HCT116 (cell line): ENCODE measurements around the gene ERRFI1. TPM values are rescaled to one million over a fixed set of nuclear protein-coding genes. Genes with fewer than 3 reads are reported as not detected.

ENCODE experiments used
- ATAC-seq: fragments of 200-7000 bp; cut with Tn5 transposase; 2 replicates; pipeline ENCODE4 v1.9.1; 2020; ENCODE audit warnings: mild to moderate bottlenecking, moderate library complexity
- BruUV-seq: library from RNA; stranded (reverse); fragments of 400-500 nt; replicated peaks from 2 replicates; lab custom pipeline; 2021; lab: Mats Ljungman, UMichigan
- CTCF ChIA-PET: fragments of 300-600 bp; sonication (Branson Sonifier 250); formaldehyde crosslinking; loops from one replicate; lab custom pipeline; 2021; ENCODE audit warnings: antibody characterized with exemption; lab: Charles Lee
- POLR2A ChIA-PET: fragments of 300-600, 350-600 bp; sonication (Branson Sonifier 250); formaldehyde crosslinking; loops from one replicate; lab custom pipeline; 2021; ENCODE audit warnings: antibody characterized with exemption; lab: Charles Lee
- RAD21 ChIA-PET, 2 experiments: fragments of 300-600 bp; sonication (Branson Sonifier 250); formaldehyde crosslinking; loops; one replicate each; lab custom pipeline; 2023; ENCODE audit warnings: low total read pairs in 2 of 2; ENCODE audit not compliant: uncharacterized antibody in 2 of 2, unreplicated experiment in 2 of 2, low non-redundant PET in 1 of 2; lab: Charles Lee
- DNase-seq: peaks from one replicate; pipeline ENCODE4 v3.0.0-alpha.2; 2010; ENCODE audit warnings: low read depth, low spot score
- H2AFZ ChIP-seq: fragments of 200-600 bp; shearing (Covaris generic), sonication (generic); 2 replicates; pipeline ENCODE4 v1.6.1; 2017; ENCODE audit warnings: low read depth, mixed run types, mixed read lengths, antibody characterized with exemption, low read length; ENCODE audit not compliant: poor library complexity, severe bottlenecking
- H3K27ac ChIP-seq: 2 replicates; pipeline ENCODE4 v1.5.1; 2012; ENCODE audit warnings: low read depth, low read length
- H3K27me3 ChIP-seq: fragments of 200-600 bp; sonication (generic); 2 replicates; pipeline ENCODE4 v1.6.1; 2016; ENCODE audit warnings: mixed run types, low read length, mixed read lengths; ENCODE audit not compliant: insufficient read depth
- H3K36me3 ChIP-seq, 2 experiments: fragments of 200-500 bp in 1 of 2; fragments of 200-600 bp in 1 of 2; sonication (Bioruptor generic) in 1 of 2; sonication (generic) in 1 of 2; 2 replicates each; pipeline versions ENCODE4 v1.5.1 to v1.6.1; 2014 to 2016; ENCODE audit warnings: low read length in 2 of 2, inconsistent platforms in 1 of 2, mixed read lengths in 1 of 2, mixed run types in 1 of 2; ENCODE audit not compliant: insufficient read depth in 2 of 2, control insufficient read depth in 1 of 2
- H3K4me1 ChIP-seq, 2 experiments: fragments of 200-600 bp in 1 of 2; sonication (generic) in 1 of 2; 2 replicates each; pipeline versions ENCODE4 v1.5.1 to v1.6.1; 2012 to 2017; ENCODE audit warnings: low read length in 2 of 2, inconsistent platforms in 1 of 2, mild to moderate bottlenecking in 1 of 2, mixed read lengths in 1 of 2, mixed run types in 1 of 2, moderate library complexity in 1 of 2; ENCODE audit not compliant: insufficient read depth in 2 of 2, control insufficient read depth in 1 of 2
- H3K4me2 ChIP-seq: fragments of 200-600 bp; sonication (generic); 2 replicates; pipeline ENCODE4 v1.6.1; 2017; ENCODE audit warnings: mixed run types, low read length, mixed read lengths
- H3K4me3 ChIP-seq, 2 experiments: fragments of 200-600 bp in 1 of 2; sonication (generic) in 1 of 2; replicated peaks in 1 of 2; 2 replicates each; pipeline ENCODE4 v1.5.1; 2011 to 2016; ENCODE audit warnings: low read length in 2 of 2, control low read depth in 1 of 2, low read depth in 1 of 2, mild to moderate bottlenecking in 1 of 2, mixed read lengths in 1 of 2, mixed run types in 1 of 2
- H3K79me2 ChIP-seq: fragments of 200-600 bp; sonication (generic); 2 replicates; pipeline ENCODE4 v1.6.1; 2017; ENCODE audit warnings: mild to moderate bottlenecking, mixed run types, low read length, moderate library complexity, mixed read lengths; ENCODE audit not compliant: insufficient read depth
- H3K9ac ChIP-seq: fragments of 200-600 bp; sonication (generic); 2 replicates; pipeline ENCODE4 v1.6.1; 2016; ENCODE audit warnings: low read length, mixed read lengths
- H3K9me2 ChIP-seq: fragments of 200-600 bp; sonication (generic), shearing (Covaris generic); 2 replicates; pipeline ENCODE4 v1.6.1; 2017; ENCODE audit warnings: mixed run types, mild to moderate bottlenecking, moderate library complexity; ENCODE audit not compliant: insufficient read depth
- H3K9me3 ChIP-seq, 2 experiments: fragments of 200-500 bp in 1 of 2; fragments of 200-600 bp in 1 of 2; sonication (Bioruptor generic) in 1 of 2; sonication (generic) in 1 of 2; 2 replicates each; pipeline ENCODE4 v1.6.1; 2014 to 2017; ENCODE audit warnings: low read length in 2 of 2, mixed read lengths in 2 of 2, inconsistent platforms in 1 of 2, low read depth in 1 of 2, mild to moderate bottlenecking in 1 of 2, mixed run types in 1 of 2, moderate library complexity in 1 of 2; ENCODE audit not compliant: control insufficient read depth in 1 of 2, insufficient read depth in 1 of 2
- H4K20me1 ChIP-seq: fragments of 200-600 bp; sonication (generic), shearing (Covaris generic); 2 replicates; pipeline ENCODE4 v1.6.1; 2017; ENCODE audit warnings: mixed run types, mild to moderate bottlenecking, moderate library complexity; ENCODE audit not compliant: insufficient read depth
- CBX3 ChIP-seq: IDR thresholded peaks from 2 replicates; pipeline ENCODE4 v1.6.1; 2012; ENCODE audit warnings: low read depth
- EGR1 ChIP-seq: IDR thresholded peaks from 2 replicates; pipeline ENCODE4 v1.6.1; 2012; ENCODE audit warnings: low read depth
- ELF1 ChIP-seq: IDR thresholded peaks from 2 replicates; pipeline ENCODE4 v1.6.1; 2012; ENCODE audit warnings: low read depth, borderline replicate concordance
- EZH2phosphoT487 ChIP-seq: fragments of 200-600 bp; IDR thresholded peaks from 2 replicates; pipeline ENCODE4 v1.6.1; 2018; ENCODE audit warnings: antibody characterized with exemption, borderline replicate concordance
- POLR2AphosphoS5 ChIP-seq: IDR thresholded peaks from 2 replicates; pipeline ENCODE4 v1.6.1; 2011; ENCODE audit warnings: mild to moderate bottlenecking, low read depth, low read length, moderate library complexity
- TCF7L2 ChIP-seq: IDR thresholded peaks from 2 replicates; pipeline ENCODE4 v1.7.0; 2011; ENCODE audit warnings: borderline replicate concordance, inconsistent platforms; ENCODE audit not compliant: insufficient read depth, insufficient read length; ENCODE audit errors: extremely low read depth
- YY1 ChIP-seq: IDR thresholded peaks from 2 replicates; pipeline ENCODE4 v1.6.1; 2011; ENCODE audit warnings: low read length, low read depth, moderate library complexity, mild to moderate bottlenecking; ENCODE audit not compliant: insufficient replicate concordance; ENCODE audit errors: extremely low read depth
- ZFX ChIP-seq: fragments of 450-650 bp; IDR thresholded peaks from 2 replicates; pipeline ENCODE4 v1.6.1; 2017
- intact Hi-C: fragments of 100-400 bp; cut with micrococcal nuclease; formaldehyde crosslinking; loops from 2 replicates; pipeline ENCODE4 v1.10.0; 2022
- total RNA-seq: library from RNA; stranded (reverse); gene quantifications from one replicate; pipeline ENCODE4 v1.2.1, GENCODE V29; 2021; ENCODE audit not compliant: unreplicated experiment
- TF ChIP-seq, protein P1 (sequence below): IDR thresholded peaks from 2 replicates; pipeline ENCODE4 v1.6.1; 2011; ENCODE audit warnings: mild to moderate bottlenecking, low read length, moderate library complexity; ENCODE audit not compliant: insufficient replicate concordance; ENCODE audit errors: extremely low read depth
- TF ChIP-seq, protein P2 (sequence below): IDR thresholded peaks from 2 replicates; pipeline ENCODE4 v1.6.1; 2012; ENCODE audit warnings: low read depth

Gene ERRFI1
- total RNA-seq, 1 experiment from 2014 or later = 777 TPM

DNA sequence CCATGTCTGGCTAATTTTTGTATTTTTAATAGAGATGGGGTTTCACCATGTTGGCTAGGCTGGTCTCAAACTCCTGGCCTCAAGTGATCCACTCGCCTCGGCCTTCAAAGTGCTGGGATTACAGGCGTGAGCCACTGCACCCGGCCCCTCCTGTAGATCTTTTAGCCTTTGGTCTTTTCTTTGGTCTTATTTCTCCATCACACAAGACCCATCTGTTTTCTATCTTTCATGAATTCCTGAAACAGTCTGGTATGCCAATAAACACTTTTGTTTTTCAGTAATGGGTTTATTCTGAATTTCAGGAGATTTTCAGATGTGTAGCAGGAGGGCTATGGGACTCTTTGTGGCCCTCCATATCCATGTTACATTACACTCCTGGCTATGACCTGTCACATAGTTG lies 23.2 kb downstream of the ERRFI1 start:
- RAD21 ChIA-PET = no interaction called here
- CTCF ChIA-PET = no interaction called here
- intact Hi-C loops = no loop called here
- H3K9me3 ChIP-seq = no peaks in the 10 kb centered on the region
- H3K27ac ChIP-seq = no peak overlapping the region
- no peak overlapping the region for H3K9ac ChIP-seq
- H3K4me2 ChIP-seq = no peak overlapping the region
- no peaks in the 10 kb centered on the region for H3K79me2 ChIP-seq
- TF ChIP-seq POLR2AphosphoS5 (peak; percentile 8; the same call in 1 of the 2 replicates), EGR1 (no peak), ELF1 (no peak), TCF7L2 (no peak)
- no peak for ATAC-seq
- no peaks in the 10 kb centered on the region; the same call in 1 of the 2 replicates for H4K20me1 ChIP-seq
- no peak overlapping the region for H3K4me3 ChIP-seq
- H3K36me3 ChIP-seq = no peaks in the 10 kb centered on the region
- H3K9me2 ChIP-seq = no peaks in the 10 kb centered on the region
- BruUV-seq = no TSS peak
- no peaks in the 10 kb centered on the region for H3K27me3 ChIP-seq
- POLR2A ChIA-PET = no interaction called here
- no peak overlapping the region for H2AFZ ChIP-seq
- H3K4me1 ChIP-seq = peaks cover 10 to 35% of the 10 kb centered on the region in 2 experiments; a peak in 3 of 4 replicates
- DNase-seq = no peak

DNA sequence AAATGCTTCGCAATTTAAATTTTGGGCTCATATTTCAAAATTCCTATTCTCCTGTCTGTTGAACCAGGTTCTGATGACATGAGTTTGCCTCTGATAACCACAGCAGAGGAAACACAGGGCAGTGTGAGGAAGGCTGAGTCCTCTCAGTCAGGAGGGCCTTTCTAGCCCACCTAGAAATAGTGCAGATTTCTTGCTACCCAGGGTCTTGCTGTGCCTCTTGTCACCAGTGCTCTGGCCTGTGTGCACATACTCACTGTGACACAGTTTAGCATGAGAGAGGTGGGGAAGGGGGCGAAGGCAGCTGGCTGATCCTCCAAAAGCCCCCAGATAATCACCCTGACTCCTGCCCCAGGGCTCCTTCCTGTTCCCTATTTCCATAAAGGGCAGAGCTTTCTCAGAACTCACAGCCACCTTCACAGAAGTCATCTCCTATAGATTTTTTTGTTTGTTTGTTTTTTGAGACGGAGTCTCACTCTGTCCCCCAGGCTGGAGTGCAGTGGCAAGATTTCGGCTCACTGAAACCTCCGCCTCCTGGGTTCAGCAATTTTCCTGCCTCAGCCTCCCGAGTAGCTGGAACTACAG lies 23.7 kb downstream of the ERRFI1 start:
- POLR2A ChIA-PET = no interaction called here
- BruUV-seq = no TSS peak

More for the DNA sequence above, 23.7 kb downstream of the ERRFI1 start:
- Histone ChIP-seq H3K36me3 (no peaks in the 10 kb centered on the region), H3K27me3 (no peaks in the 10 kb centered on the region), H3K4me1 (peaks cover 10 to 30% of the 10 kb centered on the region in 2 experiments; a peak in 3 of 4 replicates), H3K79me2 (no peaks in the 10 kb centered on the region), H3K4me2 (no peak overlapping the region), H3K27ac (no peak overlapping the region), H4K20me1 (no peaks in the 10 kb centered on the region; the same call in 1 of the 2 replicates), H3K9ac (no peak overlapping the region), H3K9me2 (no peaks in the 10 kb centered on the region), H3K4me3 (no peak overlapping the region), H3K9me3 (no peaks in the 10 kb centered on the region), H2AFZ (no peak overlapping the region)
- ChIA-PET RAD21 (no interaction called here), CTCF (no interaction called here)
- TF ChIP-seq POLR2AphosphoS5 (0 out of 2 replicates have a peak, but pooled peaks have one; percentile 12), CBX3 (no peak), EZH2phosphoT487 (no peak), YY1 (no peak), ZFX (no peak)
- TF ChIP-seq, protein P1, sequence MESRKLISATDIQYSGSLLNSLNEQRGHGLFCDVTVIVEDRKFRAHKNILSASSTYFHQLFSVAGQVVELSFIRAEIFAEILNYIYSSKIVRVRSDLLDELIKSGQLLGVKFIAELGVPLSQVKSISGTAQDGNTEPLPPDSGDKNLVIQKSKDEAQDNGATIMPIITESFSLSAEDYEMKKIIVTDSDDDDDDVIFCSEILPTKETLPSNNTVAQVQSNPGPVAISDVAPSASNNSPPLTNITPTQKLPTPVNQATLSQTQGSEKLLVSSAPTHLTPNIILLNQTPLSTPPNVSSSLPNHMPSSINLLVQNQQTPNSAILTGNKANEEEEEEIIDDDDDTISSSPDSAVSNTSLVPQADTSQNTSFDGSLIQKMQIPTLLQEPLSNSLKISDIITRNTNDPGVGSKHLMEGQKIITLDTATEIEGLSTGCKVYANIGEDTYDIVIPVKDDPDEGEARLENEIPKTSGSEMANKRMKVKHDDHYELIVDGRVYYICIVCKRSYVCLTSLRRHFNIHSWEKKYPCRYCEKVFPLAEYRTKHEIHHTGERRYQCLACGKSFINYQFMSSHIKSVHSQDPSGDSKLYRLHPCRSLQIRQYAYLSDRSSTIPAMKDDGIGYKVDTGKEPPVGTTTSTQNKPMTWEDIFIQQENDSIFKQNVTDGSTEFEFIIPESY = no peak
- TF ChIP-seq, protein P2, sequence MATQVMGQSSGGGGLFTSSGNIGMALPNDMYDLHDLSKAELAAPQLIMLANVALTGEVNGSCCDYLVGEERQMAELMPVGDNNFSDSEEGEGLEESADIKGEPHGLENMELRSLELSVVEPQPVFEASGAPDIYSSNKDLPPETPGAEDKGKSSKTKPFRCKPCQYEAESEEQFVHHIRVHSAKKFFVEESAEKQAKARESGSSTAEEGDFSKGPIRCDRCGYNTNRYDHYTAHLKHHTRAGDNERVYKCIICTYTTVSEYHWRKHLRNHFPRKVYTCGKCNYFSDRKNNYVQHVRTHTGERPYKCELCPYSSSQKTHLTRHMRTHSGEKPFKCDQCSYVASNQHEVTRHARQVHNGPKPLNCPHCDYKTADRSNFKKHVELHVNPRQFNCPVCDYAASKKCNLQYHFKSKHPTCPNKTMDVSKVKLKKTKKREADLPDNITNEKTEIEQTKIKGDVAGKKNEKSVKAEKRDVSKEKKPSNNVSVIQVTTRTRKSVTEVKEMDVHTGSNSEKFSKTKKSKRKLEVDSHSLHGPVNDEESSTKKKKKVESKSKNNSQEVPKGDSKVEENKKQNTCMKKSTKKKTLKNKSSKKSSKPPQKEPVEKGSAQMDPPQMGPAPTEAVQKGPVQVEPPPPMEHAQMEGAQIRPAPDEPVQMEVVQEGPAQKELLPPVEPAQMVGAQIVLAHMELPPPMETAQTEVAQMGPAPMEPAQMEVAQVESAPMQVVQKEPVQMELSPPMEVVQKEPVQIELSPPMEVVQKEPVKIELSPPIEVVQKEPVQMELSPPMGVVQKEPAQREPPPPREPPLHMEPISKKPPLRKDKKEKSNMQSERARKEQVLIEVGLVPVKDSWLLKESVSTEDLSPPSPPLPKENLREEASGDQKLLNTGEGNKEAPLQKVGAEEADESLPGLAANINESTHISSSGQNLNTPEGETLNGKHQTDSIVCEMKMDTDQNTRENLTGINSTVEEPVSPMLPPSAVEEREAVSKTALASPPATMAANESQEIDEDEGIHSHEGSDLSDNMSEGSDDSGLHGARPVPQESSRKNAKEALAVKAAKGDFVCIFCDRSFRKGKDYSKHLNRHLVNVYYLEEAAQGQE = no peak
- intact Hi-C loops = no loop called here
- DNase-seq (no peak), ATAC-seq (no peak)
